Thymus (tissue), 11 donors: Measurements from ENCODE around the gene GANC. TPM values are rescaled to one million over a fixed set of nuclear protein-coding genes. Genes with fewer than 3 reads are reported as not detected.

Source experiments
- DNase-seq, 9 donors: peaks; one replicate each; pipeline ENCODE4 v3.0.0-alpha.2; 2013; ENCODE audit warnings: low spot score in 9 of 9, low read depth in 6 of 9, missing footprints in 1 of 9
- H3K27ac ChIP-seq, 2 donors: one replicate each; pipeline ENCODE4 v1.5.1; 2013; ENCODE audit warnings: control low read depth in 1 of 2, low read depth in 1 of 2, low read length in 1 of 2, mild to moderate bottlenecking in 1 of 2, moderate library complexity in 1 of 2
- H3K27me3 ChIP-seq, 2 donors: one replicate each; pipeline ENCODE4 v1.5.1; 2013; ENCODE audit warnings: low read length in 1 of 2; ENCODE audit not compliant: control insufficient read depth in 2 of 2, insufficient read depth in 1 of 2
- H3K36me3 ChIP-seq, 2 donors: one replicate each; pipeline ENCODE4 v1.5.1; 2013; ENCODE audit warnings: low read length in 1 of 2, mild to moderate bottlenecking in 1 of 2, moderate library complexity in 1 of 2; ENCODE audit not compliant: control insufficient read depth in 2 of 2, insufficient read depth in 2 of 2
- H3K4me1 ChIP-seq, 2 donors: one replicate each; pipeline ENCODE4 v1.5.1; 2013; ENCODE audit warnings: low read length in 2 of 2; ENCODE audit not compliant: control insufficient read depth in 2 of 2, insufficient read depth in 2 of 2
- H3K4me3 ChIP-seq, 2 donors: one replicate each; pipeline ENCODE4 v1.5.1; 2013; ENCODE audit warnings: low read length in 2 of 2, control low read depth in 1 of 2, mild to moderate bottlenecking in 1 of 2
- H3K9me3 ChIP-seq, 2 donors: one replicate each; pipeline ENCODE4 v1.5.1; 2013; ENCODE audit warnings: low read length in 1 of 2, mild to moderate bottlenecking in 1 of 2; ENCODE audit not compliant: control insufficient read depth in 2 of 2, insufficient read depth in 1 of 2
- WGBS: extraction: QIAGEN DNeasy Blood & Tissue Kit; methylation state at CpG from one replicate; pipeline ENCODE4 v1.1.7; 2013; 5-methylcytosine and 5-hydroxymethylcytosine counted together
- polyA plus RNA-seq: library from polyadenylated mRNA; stranded (reverse); fragments of 200-250 nt; gene quantifications from one replicate; pipeline ENCODE4 v1.2.3, GENCODE V29; 2013
- total RNA-seq: library from RNA; stranded (reverse); fragments of 120-200 nt; gene quantifications from one replicate; pipeline ENCODE4 v1.2.4, GENCODE V29; 2013
- donor health status: healthy.

GANC gene
- total and polyA plus RNA-seq, 2 donors: 12.7 to 13.6 TPM

- Histone ChIP-seq H3K9me3 (no peaks in the 10 kb centered on the region), H3K27me3 (no peaks in the 10 kb centered on the region), H3K4me1 (no peaks in the 10 kb centered on the region), H3K36me3 (no peaks in the 10 kb centered on the region), H3K4me3 (no peak overlapping the region), H3K27ac (no peak overlapping the region)
- DNase-seq: no peak
- WGBS: 92% methylated on average over 2 of the region's 2 CpGs
These were observed 98.1 kb downstream of the GANC start for GRCh38 chr15:42371096-42371495.

DNA sequence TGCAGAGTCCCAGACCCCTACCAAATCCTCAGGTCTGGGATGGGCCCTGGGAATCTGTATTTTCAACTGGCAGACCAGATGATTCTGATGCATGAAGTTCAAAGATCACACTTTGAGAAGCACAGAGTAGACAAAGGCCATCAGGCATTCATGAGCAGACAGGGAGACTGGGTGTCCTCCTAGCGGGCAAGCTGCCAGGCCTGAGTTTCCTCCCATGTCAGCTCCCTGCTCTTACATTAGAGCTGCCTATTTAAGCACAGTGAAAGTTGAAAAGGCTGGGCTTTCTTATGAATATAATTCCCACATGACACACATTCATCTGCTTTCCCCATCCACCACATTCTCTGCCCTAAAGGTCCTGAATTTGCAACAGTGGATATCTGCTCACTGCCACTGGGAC is 100.3 kb downstream of the GANC start:
- H3K36me3 ChIP-seq: no peaks in the 10 kb centered on the region
- H3K9me3 ChIP-seq: peaks cover 0 to 3% of the 10 kb centered on the region in 2 donors
- H3K27ac ChIP-seq: no peak overlapping the region
- H3K4me1 ChIP-seq: no peaks in the 10 kb centered on the region
- whole genome bisulfite sequencing: 98% methylated on average over 1 of the region's 1 CpG
- H3K4me3 ChIP-seq: no peak overlapping the region
- H3K27me3 ChIP-seq: no peaks in the 10 kb centered on the region
- DNase-seq: no peak

DNA sequence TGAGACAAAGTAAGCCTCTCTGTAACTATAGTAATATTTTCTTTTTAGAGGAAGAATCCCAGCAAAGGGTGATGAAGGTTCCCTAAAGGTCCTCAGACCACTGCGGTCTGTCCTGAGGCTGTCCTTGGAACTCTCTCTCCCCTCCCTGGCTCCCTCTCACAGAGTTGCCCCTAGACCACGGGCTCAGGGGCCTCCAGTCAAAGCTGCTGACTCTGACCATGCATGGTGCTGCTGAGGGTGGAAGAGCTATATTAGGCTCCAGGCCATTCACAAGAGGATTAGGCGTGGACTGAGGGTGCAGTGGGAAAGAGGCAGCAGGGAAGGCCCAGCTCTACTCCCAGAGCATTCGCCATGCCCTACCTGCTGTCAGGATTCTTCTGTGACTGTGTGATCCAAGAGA is 100.9 kb downstream of the GANC start:
- no peak overlapping the region for H3K4me3 ChIP-seq
- no peaks in the 10 kb centered on the region for H3K4me1 ChIP-seq
- DNase-seq: no peak
- peaks cover 0 to 3% of the 10 kb centered on the region in 2 donors for H3K9me3 ChIP-seq
- no peaks in the 10 kb centered on the region for H3K36me3 ChIP-seq
- WGBS: 82% methylated on average over 4 of the region's 4 CpGs
- no peak overlapping the region for H3K27ac ChIP-seq
- H3K27me3 ChIP-seq: no peaks in the 10 kb centered on the region

DNA sequence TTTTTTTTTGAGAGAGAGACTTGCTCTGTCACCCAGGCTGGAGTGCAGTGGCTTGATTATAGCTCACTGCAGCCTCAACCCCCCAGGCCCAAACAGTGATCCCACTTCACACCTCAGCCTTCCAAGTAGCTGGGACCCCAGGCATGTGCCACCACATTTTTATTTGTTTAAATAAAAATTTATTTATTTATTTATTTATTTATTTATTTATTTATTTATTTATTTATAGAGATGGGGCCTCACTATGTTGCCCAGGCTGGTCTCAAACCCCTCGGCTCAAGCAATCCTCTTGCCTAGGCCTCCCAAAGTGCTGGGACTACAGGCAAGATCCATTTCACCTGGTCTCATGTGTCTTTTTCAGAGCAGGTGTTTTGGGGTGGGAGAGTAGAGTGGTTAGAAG is 101.8 kb downstream of the GANC start:
- Histone ChIP-seq H3K4me3 (no peak overlapping the region), H3K36me3 (no peaks in the 10 kb centered on the region), H3K27ac (no peak overlapping the region), H3K9me3 (peaks cover 0 to 3% of the 10 kb centered on the region in 2 donors), H3K4me1 (no peaks in the 10 kb centered on the region), H3K27me3 (no peaks in the 10 kb centered on the region)
- DNase-seq: no peak
- 93% methylated on average over 1 of the region's 1 CpG for WGBS

DNA sequence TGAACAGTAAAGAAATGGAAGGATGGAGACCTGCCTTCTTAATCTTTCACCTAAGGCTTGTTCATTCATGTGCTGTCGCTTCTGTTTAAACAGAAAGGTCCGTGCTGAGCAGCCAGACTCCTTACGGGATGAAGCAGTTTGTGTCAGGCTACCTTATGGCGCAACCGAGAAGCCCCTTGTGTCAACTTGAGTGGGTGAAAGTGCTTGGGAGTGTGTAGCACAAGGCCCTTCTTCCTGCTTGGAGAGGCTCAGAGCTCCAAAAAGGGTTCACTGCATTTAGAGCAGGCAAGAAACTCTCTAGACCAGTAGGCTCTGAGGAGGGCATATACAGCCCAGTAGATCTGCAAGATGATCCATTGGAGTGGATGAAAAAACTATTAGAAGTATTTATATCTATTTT is 102.3 kb downstream of the GANC start:
- H3K27me3 ChIP-seq: no peaks in the 10 kb centered on the region
- peaks cover 0 to 3% of the 10 kb centered on the region in 2 donors for H3K9me3 ChIP-seq
- no peaks in the 10 kb centered on the region for H3K4me1 ChIP-seq
- no peaks in the 10 kb centered on the region for H3K36me3 ChIP-seq
- DNase-seq: no peak
- 98% methylated on average over 5 of the region's 5 CpGs for WGBS
- H3K27ac ChIP-seq: no peak overlapping the region
- H3K4me3 ChIP-seq: no peak overlapping the region

GRCh38 chr15:42375941-42376340 is 102.9 kb downstream of the GANC start:
- no peaks in the 10 kb centered on the region for H3K4me1 ChIP-seq
- peaks cover 0 to 3% of the 10 kb centered on the region in 2 donors for H3K9me3 ChIP-seq
- H3K27me3 ChIP-seq: no peaks in the 10 kb centered on the region
- no peak for DNase-seq
- WGBS: 69% methylated on average over 4 of the region's 4 CpGs
- H3K4me3 ChIP-seq: no peak overlapping the region
- no peaks in the 10 kb centered on the region for H3K36me3 ChIP-seq
- no peak overlapping the region for H3K27ac ChIP-seq

DNA sequence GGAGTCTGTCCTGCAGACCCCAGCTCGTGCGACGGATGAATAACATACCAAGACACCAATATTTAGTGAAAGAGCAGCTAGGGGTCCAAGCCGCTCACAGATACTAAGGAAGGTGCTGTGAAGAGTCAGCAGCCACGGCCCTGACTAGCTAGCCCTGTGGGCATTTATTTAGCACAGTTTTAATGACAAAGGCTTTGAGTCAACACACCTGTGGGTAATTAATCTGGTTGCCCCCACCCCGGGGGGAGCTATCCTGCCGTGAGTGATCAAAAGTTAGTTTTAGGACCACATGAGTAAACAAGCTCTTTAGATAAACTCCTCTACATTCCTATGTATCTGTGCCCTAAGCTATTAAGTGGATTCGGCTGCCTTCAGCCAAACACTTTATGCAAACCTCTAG is 105.0 kb downstream of the GANC start:
- no peaks in the 10 kb centered on the region for H3K27me3 ChIP-seq
- DNase-seq: no peak
- no peaks in the 10 kb centered on the region for H3K36me3 ChIP-seq
- 97% methylated on average over 8 of the region's 8 CpGs for WGBS
- no peak overlapping the region for H3K4me3 ChIP-seq
- no peak overlapping the region for H3K27ac ChIP-seq
- peaks cover 0 to 3% of the 10 kb centered on the region in 2 donors for H3K9me3 ChIP-seq
- no peaks in the 10 kb centered on the region for H3K4me1 ChIP-seq

GRCh38 chr15:42384597-42384996 is 111.6 kb downstream of the GANC start:
- Histone ChIP-seq H3K36me3 (no peaks in the 10 kb centered on the region), H3K4me1 (peaks cover 0 to 15% of the 10 kb centered on the region in 2 donors), H3K27ac (no peak overlapping the region), H3K9me3 (no peaks in the 10 kb centered on the region), H3K4me3 (no peak overlapping the region), H3K27me3 (no peaks in the 10 kb centered on the region)
- no peak for DNase-seq
- WGBS: 82% methylated on average over 4 of the region's 4 CpGs

- peak in 7 of 9 donors; percentile 29 to 69 (median 40) for DNase-seq
- H3K36me3 ChIP-seq: no peaks in the 10 kb centered on the region
- peak overlapping the region in 1 of 2 donors; percentile 4 for H3K27ac ChIP-seq
- WGBS: 66% methylated on average over 5 of the region's 5 CpGs
- H3K9me3 ChIP-seq: no peaks in the 10 kb centered on the region
- no peak overlapping the region for H3K4me3 ChIP-seq
- no peaks in the 10 kb centered on the region for H3K27me3 ChIP-seq
- H3K4me1 ChIP-seq: peaks cover 0 to 15% of the 10 kb centered on the region in 2 donors
These were observed 112.4 kb downstream of the GANC start for GRCh38 chr15:42385206-42385979.
